ENCODE measurements around the gene INPP5A. TPM values are rescaled to one million over a fixed set of nuclear protein-coding genes. Genes with fewer than 3 reads are reported as not detected.
"Not testable (repeated sequence)": the region's sequence is repeated elsewhere in the genome, so short reads cannot be mapped to it uniquely, and the experiment has no call there.

Gene INPP5A
- total RNA-seq, 1 donor from 2014 or later: 35.4 TPM

- DNase-seq (ENCODE audit: low read depth, low spot score): no peak
- TF ChIP-seq, protein P1, sequence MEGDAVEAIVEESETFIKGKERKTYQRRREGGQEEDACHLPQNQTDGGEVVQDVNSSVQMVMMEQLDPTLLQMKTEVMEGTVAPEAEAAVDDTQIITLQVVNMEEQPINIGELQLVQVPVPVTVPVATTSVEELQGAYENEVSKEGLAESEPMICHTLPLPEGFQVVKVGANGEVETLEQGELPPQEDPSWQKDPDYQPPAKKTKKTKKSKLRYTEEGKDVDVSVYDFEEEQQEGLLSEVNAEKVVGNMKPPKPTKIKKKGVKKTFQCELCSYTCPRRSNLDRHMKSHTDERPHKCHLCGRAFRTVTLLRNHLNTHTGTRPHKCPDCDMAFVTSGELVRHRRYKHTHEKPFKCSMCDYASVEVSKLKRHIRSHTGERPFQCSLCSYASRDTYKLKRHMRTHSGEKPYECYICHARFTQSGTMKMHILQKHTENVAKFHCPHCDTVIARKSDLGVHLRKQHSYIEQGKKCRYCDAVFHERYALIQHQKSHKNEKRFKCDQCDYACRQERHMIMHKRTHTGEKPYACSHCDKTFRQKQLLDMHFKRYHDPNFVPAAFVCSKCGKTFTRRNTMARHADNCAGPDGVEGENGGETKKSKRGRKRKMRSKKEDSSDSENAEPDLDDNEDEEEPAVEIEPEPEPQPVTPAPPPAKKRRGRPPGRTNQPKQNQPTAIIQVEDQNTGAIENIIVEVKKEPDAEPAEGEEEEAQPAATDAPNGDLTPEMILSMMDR (conservative IDR thresholded peaks at IDR 0.05): no peak
- Mint-ChIP-seq H3K36me3 (ENCODE audit: low read depth) (no peaks in the 10 kb centered on the region), H3K4me1 (no peaks in the 10 kb centered on the region), H3K9me3 (no peaks in the 10 kb centered on the region), H3K4me3 (no peak overlapping the region), H3K27me3 (ENCODE audit: low read depth) (no peaks in the 10 kb centered on the region), H3K27ac (ENCODE audit: unreplicated experiment) (no peak overlapping the region)
Measured at GRCh38 chr10:132502544-132503300, 34.9 kb upstream of the INPP5A start.

- DNase-seq (ENCODE audit: low read depth, low spot score): no peak
- Mint-ChIP-seq H3K27me3 (ENCODE audit: low read depth) (no peaks in the 10 kb centered on the region), H3K36me3 (ENCODE audit: low read depth) (no peaks in the 10 kb centered on the region), H3K27ac (ENCODE audit: unreplicated experiment) (no peak overlapping the region), H3K4me1 (no peaks in the 10 kb centered on the region), H3K9me3 (no peaks in the 10 kb centered on the region), H3K4me3 (no peak overlapping the region)
- TF ChIP-seq, protein P1 (conservative IDR thresholded peaks at IDR 0.05): no peak
Measured at GRCh38 chr10:132503581-132504421, 33.8 kb upstream of the INPP5A start.

GRCh38 chr10:132504501-132505272 is 32.9 kb upstream of the INPP5A start:
- Mint-ChIP-seq H3K4me3 (no peak overlapping the region), H3K4me1 (no peaks in the 10 kb centered on the region), H3K27ac (ENCODE audit: unreplicated experiment) (no peak overlapping the region), H3K9me3 (no peaks in the 10 kb centered on the region), H3K36me3 (ENCODE audit: low read depth) (no peaks in the 10 kb centered on the region), H3K27me3 (ENCODE audit: low read depth) (no peaks in the 10 kb centered on the region)
- DNase-seq (ENCODE audit: low read depth, low spot score): no peak
- TF ChIP-seq, protein P1 (conservative IDR thresholded peaks at IDR 0.05): no peak

GRCh38 chr10:132505546-132505945 is 32.0 kb upstream of the INPP5A start:
- not testable (repeated sequence) for H3K27me3 Mint-ChIP-seq (ENCODE audit: low read depth); H3K27ac Mint-ChIP-seq (ENCODE audit: unreplicated experiment); H3K4me3 Mint-ChIP-seq; H3K9me3 Mint-ChIP-seq; H3K36me3 Mint-ChIP-seq (ENCODE audit: low read depth); H3K4me1 Mint-ChIP-seq; DNase-seq (ENCODE audit: low read depth, low spot score)

DNA sequence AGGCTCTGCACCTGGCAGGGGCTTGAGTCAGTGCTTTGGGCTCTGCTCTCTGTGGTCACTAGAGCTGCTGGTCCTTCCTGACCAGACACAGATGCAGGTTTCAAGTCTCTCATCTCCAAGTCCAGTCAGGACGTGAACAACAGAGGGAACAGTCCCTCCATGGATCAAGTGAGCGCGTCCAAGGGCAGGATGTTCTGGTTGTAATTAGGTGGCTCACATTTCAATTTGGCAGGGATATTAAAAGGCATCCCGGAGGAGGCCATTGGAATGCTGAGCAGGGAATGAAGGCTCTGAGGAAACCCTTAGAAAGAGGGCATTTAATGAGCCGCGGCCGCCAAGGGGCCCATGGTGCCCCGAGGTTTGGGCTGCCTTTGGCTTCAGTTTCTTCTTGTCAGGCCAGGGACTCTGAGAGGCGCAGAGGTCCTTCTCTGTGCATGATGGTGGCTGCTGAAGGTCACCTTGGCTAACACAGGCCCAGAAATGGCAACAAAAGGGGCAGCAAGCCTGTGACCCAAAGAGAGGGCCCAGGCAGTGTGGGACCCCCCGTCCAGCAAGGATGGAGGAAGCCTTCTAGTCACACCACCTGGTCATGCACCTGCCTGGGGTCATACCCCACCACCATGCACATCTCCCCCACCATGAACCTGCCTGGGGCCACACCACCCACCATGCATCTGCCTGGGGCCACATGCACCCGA is 30.7 kb upstream of the INPP5A start:
- no peaks in the 10 kb centered on the region for H3K27me3 Mint-ChIP-seq (ENCODE audit: low read depth)
- no peak overlapping the region for H3K4me3 Mint-ChIP-seq
- no peaks in the 10 kb centered on the region for H3K36me3 Mint-ChIP-seq (ENCODE audit: low read depth)
- TF ChIP-seq, protein P1 (conservative IDR thresholded peaks at IDR 0.05): no peak
- no peaks in the 10 kb centered on the region for H3K4me1 Mint-ChIP-seq
- H3K27ac Mint-ChIP-seq (ENCODE audit: unreplicated experiment): peak overlapping the region; percentile 27
- H3K9me3 Mint-ChIP-seq: no peaks in the 10 kb centered on the region
- no peak for DNase-seq (ENCODE audit: low read depth, low spot score)
